Stimulated activated CD4-positive, alpha-beta T cell treated with anti-CD3 and anti-CD28 coated beads, Interleukin-1b, Interleukin-23, amount 100 ng/mL, for 48 hours (primary cell): ENCODE results near the gene TBPL1.
A peak's percentile ranks its signal among the peaks of the same experiment; 100 is the strongest.
"Not testable (repeated sequence)": the region's sequence is repeated elsewhere in the genome, so short reads cannot be mapped to it uniquely, and the experiment has no call there.

ENCODE experiments used
- DNase-seq: peaks from one replicate; pipeline ENCODE4 v3.0.0-alpha.2; 2020

Gene TBPL1

DNA sequence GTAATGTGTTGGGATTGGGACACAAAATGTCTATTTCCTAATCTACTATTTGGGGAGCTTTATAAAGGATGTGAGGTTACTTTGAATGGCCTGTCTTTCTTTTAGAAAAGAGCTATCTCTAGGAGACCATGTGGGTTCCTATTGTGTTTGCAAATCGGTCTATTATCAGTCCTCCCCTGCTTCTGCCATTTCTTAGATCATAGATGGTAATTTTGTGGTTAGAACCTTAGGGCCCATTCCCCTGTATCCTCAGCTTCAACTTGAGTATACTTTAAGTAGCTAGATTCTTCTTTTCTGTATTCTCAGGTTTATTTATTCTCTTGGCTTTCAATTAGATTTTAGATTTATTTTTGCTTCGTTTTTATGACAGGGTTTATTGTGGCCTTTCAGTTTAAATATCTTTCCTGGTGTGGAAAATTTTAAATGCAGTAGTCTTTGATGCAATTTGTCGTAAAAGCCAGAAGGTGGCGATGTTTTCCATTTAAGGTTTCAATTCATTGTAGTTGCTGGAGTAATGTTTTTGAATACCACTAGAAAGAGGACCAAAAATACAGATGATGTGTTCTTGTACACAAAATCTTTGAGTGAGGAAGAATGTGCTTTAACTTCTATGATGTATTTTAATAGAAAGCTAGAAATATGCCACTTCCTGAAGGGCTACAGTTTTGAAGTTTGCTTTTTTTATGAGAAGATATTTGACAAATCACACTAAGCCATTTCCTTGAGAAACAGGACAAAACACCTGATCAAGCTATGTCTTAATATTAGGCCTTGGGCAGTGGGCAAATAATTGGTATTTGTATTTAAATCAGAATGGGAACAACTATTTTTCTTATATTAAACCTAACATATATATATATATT is 20.3 kb downstream of the TBPL1 start:
- no peak for DNase-seq

DNA sequence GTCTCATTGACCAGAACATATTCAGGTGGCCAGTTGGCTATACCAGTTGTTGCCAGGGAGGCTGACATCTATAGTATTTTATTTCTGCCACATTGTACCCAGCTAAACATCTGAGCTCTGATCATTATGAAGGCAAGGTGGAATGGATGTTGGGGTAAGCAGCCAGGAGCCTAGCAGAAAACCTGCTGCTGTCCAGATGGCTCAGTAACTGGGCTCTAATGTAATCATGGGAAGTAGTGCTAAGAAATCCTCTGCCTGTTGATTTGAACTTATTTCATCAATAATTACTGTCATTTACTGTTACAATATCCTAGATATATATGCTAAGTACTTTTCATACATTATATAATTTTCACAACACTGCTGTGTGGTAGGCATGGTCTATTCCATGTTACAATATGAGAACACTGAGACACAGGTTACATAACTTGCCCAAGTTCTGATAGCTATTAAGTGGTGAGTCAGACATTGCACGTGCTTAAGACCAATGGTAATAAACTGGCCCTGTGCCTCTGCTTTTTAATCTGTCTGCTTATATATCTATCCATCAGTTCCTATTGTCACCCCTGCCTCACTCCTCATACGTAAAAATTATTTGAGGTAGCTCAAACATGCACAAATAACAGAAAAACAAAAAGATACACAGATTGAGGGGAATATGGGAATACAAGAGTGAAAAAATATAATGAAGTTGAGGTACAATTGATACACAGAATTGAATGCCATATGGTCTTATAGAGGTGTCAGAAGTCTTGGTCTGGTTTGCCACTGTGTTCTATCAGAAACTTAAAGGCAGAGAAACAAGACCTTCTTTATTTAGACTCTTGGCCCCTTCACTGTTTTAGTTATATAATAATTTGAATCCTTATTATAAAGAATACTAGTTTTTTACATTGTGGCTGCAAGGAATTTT is 25.2 kb downstream of the TBPL1 start:
- no peak for DNase-seq

DNA sequence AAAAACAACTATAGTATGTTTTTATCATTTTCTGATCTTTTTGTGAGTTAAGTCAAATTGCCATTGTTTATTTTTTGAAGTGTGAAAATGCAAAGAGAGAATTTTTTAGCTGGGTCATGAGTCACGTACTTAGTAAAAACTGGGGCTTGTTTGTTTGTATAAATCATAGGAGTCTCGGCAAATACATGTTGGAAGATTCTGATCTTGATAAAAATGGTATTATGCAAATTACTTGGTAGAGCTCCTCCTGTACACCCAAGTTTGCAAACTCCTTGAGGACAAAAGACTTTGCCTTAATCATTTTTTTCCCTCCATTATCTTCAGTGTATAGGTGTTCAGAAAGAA is 25.8 kb downstream of the TBPL1 start:
- no peak for DNase-seq

DNA sequence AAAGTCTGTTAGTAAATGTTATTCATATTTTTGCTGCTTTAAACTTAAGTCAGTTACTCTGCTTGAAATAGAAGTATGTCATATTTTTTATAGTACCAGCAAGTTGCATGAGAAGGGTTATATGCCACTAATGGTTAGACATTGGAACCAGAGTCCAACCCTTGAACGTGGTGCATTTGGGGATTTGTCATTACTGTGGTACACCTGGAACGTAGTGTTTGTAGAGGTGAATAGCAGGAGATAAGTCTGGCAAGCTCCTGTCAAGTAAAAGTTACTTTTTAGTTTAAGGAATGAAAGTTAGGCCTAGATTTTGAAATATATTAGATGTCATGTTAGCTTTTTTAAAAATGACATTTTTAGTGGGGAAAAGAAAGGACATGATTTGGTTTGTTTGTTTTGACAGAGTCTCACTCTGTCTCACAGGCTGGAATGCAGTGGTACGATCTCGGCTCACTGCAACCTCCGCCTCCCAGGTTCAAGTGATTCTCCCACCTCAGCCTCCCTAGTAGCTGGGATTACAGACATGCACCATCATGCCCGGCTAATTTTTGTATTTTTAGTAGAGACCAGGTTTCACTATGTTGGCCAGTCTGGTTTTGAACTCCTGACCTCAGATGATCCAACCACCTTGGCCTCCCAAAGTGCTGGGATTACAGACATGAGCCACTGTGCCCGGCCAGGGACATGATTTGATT is 26.4 kb downstream of the TBPL1 start:
- not testable (repeated sequence) for DNase-seq

DNA sequence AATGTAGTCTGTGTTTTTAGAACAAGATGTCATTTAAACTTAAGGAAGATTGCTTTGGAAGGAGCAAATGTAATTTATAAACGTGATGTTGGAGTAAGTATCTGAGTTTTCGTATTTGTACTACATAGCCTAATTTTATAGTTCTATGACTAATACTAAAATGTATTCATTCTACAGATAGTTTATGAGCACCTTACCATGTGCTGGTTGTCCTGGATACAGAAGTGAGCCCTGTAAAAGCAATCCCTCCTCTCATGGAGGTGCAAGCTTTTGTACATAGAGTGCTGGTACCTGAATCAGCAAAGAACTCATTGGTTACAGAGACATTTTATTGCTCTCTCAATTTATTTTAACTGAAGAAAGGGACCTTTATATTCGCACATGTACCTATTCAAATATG is 27.1 kb downstream of the TBPL1 start:
- no peak for DNase-seq

DNA sequence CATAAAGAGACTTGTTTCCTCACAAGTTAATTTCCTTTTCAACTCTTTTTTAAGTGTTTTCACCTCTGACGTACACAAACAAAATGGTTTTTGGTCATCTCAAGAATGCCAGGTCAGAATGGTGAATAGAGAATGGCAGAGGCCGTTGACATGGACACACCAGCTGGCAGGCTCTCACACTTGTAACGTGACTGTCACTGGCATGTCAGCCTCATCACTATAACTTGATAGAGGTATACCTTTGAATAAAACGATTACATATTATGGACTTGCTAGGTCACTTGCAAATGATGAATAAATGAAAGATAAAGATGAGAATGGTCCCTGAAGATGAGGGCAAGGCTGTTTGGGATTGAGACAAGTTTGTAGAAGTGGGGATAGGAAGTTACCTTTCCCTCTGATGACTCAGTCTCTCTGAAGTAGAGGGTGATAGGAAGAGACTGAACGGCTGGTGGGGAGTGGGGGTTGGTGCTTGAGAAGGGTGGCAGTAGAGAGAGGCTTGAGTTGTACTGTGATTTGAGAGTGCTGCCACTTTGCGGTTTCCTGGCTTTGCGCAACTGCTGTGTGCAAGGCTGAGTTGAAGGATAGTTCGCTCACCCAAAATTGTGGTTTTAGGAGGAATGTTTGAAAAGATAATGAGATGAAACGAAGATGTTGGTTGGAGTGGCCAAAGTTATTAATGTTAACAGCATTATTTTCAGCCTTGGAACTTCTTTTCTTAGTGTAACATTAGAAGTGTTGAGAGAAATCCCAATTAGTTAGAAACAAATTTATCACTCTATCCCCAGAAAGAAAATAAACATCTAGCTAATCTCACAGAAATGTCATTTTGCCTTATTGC is 30.3 kb downstream of the TBPL1 start:
- DNase-seq = peak; percentile 52

DNA sequence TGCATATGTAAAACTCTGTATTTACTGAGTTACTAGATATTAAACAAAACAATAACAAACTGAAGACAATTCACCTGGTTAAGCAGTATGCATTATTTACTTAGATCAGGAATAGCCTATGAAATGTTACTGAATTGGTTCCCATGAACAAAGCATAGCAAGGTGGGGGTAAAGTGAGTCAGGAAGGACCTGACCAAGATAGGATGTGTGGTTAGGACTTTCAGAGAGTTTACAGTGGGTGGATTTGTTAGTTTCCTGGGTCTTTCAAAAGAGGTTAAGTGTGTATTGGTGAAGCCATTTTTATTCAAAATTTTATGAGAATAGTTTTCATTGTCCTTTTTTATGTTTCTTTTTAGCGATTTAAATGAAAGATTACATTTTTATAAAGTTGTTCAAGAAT is 32.9 kb downstream of the TBPL1 start:
- DNase-seq = no peak

DNA sequence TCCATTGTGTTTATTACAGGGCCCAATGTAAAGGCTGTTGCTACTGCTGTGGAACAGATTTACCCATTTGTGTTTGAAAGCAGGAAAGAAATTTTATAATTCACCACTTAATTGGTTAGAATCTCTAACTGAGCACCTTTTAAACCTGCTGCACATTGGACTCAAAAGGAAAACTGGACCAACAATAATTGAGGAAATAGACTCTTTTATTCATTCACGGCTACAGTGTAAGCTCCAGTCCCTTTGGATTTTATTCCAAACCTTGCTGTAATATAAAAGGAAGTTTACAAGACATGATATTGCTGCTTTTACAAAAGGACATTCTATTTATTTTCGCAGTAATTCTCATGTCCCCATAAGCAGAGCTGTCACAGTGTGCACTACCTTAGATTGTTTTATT is 33.9 kb downstream of the TBPL1 start:
- no peak for DNase-seq

DNA sequence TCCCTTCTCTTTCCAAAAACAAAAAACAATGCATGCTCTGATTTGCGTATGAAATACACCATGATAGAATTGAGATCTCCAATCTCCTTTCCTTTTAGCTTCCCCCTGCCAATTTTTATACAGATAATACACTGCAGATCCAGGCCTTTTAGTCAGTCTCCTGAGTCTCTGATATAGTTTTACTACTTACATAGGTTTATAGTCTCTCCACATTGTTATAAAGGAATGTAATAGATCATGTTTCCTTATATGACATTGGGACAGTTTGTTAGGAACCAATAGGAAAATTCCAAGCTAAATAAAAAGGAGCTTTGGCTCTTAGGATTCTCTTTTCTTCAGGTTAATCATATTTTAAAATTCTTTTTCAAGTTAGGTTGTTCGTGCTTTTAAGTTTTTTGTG is 36.5 kb downstream of the TBPL1 start:
- DNase-seq = no peak

DNA sequence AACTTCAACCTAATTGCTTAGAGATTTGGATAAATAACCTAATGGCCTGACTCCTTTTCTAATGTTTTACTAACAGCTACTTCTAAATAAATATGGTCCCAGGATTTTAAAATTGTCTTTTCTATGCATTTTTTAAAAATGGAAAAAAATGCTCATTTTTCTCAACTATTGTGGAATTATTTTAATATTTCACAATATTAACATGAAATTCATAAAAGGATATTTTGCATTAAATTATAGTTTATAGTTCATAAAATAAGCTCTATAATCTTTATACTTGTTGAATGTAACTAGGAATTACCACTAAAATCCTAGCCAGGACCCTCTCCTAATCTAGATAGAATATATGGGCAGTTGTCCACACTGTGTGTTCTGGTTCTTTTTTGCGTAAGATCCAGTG is 37.3 kb downstream of the TBPL1 start:
- no peak for DNase-seq

DNA sequence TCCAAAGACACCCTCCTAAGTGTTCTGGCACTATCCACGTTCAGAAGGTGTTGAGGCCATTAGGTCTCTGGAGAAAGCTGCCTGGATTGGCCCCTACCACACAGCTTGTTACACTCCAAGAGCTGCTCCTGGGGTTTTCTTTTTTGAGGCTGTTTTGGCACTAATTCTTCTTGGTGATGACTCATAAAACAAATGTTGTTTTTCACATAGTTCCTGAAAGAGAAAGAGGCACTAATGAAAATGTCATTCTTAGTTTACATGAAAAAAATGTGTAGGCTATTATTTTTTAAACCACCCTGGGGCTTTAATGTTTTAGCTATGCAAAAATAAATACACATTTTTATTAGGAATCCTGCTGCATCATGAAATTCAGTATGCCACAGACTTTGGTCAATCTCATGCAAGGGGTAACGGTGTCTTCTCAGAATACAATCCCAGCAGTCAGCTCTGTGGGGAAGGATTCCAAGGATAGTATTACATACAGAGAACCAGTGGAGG is 38.1 kb downstream of the TBPL1 start:
- no peak for DNase-seq

DNA sequence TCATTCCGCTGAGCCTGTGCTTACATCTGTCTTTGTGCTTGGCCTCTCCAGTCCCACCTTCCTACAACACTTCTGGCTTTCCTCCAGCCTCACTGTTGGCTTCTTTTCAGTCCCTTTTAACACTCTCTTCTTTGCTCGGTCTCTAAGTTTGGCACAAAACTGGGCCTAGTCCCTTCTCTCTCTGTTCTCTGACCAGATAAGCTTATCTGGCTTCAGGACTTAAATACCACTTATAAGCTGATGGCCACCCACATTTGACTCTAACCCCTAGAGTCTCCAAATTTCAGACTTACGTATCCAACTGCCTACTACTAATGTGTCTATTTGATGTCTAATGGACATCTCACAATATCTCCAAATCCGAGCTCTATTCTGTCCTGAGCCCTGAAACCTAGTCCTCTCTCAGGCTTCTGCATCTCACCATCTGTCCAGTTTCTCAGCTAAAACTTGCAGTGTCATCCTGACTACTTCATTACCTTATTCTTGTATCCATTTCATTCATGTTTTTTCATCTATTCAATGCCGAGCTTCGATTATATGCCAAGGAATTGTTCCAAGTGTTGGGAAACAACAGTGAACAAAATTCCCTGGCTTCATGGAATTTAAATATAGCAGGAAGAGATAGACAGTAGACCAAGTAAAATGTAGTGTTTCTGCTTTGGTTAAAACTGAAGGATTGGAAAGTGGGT is 40.1 kb downstream of the TBPL1 start:
- DNase-seq = no peak

DNA sequence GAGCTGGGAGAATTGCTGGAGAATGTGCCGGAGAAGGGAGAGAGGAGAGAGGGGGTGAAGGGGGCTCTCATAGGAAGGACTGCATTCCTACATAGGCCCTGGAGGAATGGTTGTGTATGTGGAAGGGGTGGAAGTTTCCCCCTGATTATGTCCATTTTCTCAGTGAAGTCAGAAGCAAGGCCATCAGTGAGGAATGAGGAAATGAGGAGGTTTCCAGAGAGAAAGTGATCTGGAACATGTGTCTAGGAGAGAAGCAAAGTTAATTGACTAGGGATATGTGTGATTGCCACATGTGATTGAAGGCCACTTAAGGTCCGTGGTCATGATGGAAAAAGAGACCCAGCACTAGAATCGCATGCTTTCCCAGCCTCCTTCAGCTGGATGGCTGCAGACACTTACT is 42.3 kb downstream of the TBPL1 start:
- DNase-seq = no peak

DNA sequence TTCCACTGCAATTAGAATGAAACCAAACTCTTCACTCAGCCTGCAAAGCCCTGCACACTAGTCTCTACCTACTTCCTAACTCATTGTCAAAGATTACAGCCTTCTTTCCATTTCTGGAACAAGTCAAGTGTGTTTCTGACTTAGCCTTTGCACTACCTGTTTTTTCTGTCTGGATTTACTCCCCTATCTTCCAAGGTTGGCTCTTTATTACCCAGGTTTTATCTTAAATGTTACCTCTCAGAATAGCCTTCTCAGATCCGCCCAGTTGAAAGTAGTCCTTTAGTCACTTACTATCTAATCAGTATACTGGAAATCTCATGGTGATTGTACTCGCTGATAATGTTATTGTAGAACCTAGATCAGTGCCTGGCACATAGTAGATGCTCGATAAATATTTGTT is 42.7 kb downstream of the TBPL1 start:
- no peak for DNase-seq

DNA sequence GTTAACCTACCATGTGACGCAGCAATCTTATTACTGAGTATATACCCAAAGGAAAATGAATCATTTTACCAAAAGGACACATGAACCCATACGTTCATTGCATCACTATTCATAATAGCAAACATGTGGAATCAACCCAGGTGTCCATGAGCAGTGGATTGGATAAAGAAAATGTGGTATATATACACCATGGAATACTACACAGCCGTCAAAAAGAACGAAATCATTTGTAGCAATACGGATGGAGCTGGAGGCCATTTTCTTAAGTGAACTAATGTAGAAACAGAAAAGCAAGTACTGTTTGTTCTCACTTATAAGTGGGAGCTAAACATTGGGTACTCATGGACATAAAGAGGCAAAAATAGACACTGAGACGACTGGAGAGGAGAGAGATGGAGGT is 44.2 kb downstream of the TBPL1 start:
- DNase-seq = no peak

DNA sequence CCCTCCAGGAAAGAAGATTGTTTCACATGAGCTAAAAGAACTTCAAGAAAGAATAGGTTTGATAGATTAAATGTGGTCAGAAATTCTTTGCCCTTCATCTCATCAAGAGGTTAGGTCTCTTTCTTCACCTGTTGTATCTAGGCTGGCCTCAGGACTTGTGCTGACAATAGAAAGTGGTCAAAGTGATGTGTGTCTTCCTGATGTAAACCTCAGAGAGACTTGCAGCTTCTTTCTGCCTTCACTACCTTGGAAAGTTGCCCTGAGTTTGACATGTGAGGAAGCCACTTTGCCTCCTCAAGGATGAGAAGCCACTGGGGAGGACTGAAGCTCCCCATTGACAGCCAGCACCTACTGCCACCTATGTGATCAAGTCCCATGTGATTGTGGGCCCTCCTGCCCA is 46.3 kb downstream of the TBPL1 start:
- DNase-seq = no peak

DNA sequence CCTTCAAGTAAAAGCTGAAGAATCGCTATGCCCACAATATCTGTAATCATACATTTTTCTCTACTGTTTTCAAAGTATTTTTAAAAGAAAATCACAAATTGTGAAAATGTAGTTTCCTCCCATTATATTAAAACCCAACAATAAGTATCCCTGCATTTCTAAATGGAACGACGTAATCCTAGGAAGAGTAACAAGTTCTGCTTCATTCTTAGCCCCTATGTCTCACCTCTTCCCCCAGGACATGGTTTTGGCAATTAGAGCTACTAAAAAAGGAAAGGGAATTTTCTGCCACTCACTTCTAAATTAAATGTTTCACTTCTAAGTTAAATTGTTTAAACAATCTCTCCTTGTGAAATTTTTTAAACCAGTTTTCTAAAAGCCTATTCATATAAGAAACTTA is 47.4 kb downstream of the TBPL1 start:
- DNase-seq = no peak

DNA sequence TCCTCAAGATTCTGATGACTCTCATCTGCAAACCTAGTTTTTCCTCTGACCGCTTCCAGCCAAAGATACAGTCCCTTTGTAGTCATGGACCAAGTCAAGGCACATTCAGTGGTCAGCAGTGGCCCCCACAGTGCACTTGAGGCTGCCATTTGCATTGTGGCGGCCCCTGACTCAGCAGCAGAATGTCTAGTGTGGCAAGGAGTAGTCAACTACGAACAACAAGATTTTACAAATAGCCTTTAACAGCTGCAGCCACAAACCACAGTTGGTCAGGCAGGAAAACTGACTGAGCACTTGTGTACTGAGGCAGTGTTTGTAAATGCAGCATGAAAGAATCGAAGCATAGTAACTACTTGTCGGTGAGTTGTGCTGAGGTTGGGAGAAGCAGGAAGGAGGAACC is 49.8 kb downstream of the TBPL1 start:
- DNase-seq = no peak

DNA sequence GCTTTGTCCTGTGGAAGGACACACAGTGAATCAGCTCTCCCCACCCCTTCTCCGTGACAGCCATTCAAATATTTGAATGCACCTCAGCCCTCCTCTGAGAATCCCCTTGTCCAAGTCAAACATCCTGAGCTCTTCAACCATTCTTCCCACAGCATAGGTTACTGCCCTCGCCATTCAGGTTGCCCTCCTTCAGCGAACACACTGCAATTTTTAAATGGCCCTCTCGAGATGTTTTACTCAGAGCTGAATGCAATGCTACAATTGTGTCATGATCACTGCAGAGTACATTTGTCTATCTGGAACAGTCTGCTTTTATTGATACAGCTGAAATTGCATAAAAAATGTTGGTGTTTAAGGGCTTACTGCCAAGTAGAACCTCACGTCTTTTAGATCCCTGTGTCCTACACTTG is 50.5 kb downstream of the TBPL1 start:
- DNase-seq = no peak

DNA sequence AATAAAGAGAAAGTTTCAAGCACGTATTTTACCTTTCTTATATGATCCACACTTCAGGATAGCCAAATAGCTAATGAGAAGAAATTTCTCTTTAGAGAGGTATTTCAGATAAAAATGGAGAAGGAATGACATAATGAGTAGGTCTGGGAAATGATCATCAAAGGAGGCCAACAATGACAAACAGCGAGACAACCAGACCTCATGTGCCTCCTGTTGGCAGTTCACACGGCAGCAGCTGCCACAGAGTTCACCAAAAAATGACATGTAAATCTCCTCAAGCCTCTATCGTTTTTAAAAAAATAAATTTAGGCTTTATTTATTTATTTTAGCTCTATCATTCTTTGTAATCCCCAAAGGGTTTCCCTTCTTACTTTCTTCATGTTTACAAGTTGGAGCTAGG is 51.7 kb downstream of the TBPL1 start:
- DNase-seq = no peak

DNA sequence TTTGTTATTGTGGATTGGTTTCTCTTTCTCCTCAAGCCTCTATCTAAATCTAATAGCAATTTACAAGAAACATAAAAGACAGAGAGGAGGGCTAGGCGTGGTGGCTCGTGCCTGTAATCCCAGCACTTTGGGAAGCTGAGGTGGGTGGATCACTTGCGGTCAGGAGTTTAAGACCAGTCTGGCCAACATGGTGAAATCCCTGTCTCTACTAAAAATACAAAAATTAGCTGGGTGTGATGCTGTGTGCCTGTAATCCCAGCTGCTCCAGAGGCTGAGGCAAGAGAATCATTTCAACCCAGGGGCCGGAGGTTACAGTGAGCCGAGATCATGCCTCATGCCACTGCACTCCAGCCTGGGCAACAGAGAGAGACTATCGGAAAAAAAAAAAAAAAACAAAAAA is 52.8 kb downstream of the TBPL1 start:
- no peak for DNase-seq

DNA sequence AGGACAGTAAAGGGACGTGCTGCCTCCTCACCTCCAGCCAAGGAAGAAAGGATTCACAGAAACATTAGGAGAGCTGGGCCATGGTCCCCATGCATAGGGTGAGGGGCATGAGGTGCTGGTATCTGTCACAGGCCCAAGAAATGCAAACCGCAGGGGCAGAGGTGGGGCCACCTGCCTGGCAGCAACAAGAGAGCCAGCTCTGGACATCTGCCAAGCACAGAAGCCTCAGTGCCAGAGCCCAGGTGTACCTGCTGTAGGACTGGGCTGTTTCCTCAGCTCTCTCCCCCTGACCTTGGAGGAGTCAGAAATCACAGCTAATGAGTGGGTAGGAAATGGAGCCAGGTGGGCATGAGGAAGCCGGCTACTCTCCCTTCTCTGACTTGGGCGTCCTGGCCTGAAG is 54.1 kb downstream of the TBPL1 start:
- no peak for DNase-seq
